Raji (cell line): ENCODE measurements around the gene IGF1R.

ENCODE experiments used
- POLR2A ChIP-seq: IDR thresholded peaks from 2 replicates; pipeline ENCODE4 v1.6.1; 2011; ENCODE audit warnings: low read depth, low read length, control low read depth; ENCODE audit not compliant: insufficient read depth

The IGF1R gene

GRCh38 chr15:98708037-98708590 lies 59.8 kb downstream of the IGF1R start:
- TF ChIP-seq POLR2A = no peak

GRCh38 chr15:98711810-98712209 lies 63.5 kb downstream of the IGF1R start:
- no peak for TF ChIP-seq POLR2A

- TF ChIP-seq POLR2A = no peak
Measured at GRCh38 chr15:98712845-98713584, 64.7 kb downstream of the IGF1R start.

- TF ChIP-seq POLR2A = no peak
Measured at GRCh38 chr15:98713585-98714001, 65.3 kb downstream of the IGF1R start.

GRCh38 chr15:98714922-98715321 lies 66.6 kb downstream of the IGF1R start:
- TF ChIP-seq POLR2A = no peak

GRCh38 chr15:98715401-98715800 lies 67.1 kb downstream of the IGF1R start:
- TF ChIP-seq POLR2A = no peak

GRCh38 chr15:98715890-98716443 lies 67.6 kb downstream of the IGF1R start:
- no peak for TF ChIP-seq POLR2A

- no peak for TF ChIP-seq POLR2A
Measured at GRCh38 chr15:98717371-98717770, 69.0 kb downstream of the IGF1R start.

- TF ChIP-seq POLR2A = no peak
Measured at GRCh38 chr15:98717942-98718341, 69.6 kb downstream of the IGF1R start.

GRCh38 chr15:98718426-98719136 lies 70.2 kb downstream of the IGF1R start:
- TF ChIP-seq POLR2A = no peak

- no peak for TF ChIP-seq POLR2A
Measured at GRCh38 chr15:98719137-98719740, 70.9 kb downstream of the IGF1R start.

GRCh38 chr15:98720031-98720430 lies 71.7 kb downstream of the IGF1R start:
- no peak for TF ChIP-seq POLR2A

- TF ChIP-seq POLR2A = no peak
Measured at GRCh38 chr15:98720577-98721565, 72.5 kb downstream of the IGF1R start.

GRCh38 chr15:98722209-98722608 lies 73.9 kb downstream of the IGF1R start:
- TF ChIP-seq POLR2A = no peak
